ENCODE data around the gene ASB18. TPM values are rescaled to one million over a fixed set of nuclear protein-coding genes. Genes with fewer than 3 reads are reported as not detected.
"Not testable (repeated sequence)": the region's sequence is repeated elsewhere in the genome, so short reads cannot be mapped to it uniquely, and the experiment has no call there.

ASB18 gene
- total and polyA plus RNA-seq, 8 donors = 0.05 to 0.07 (median 0.06) TPM; not detected in 5

DNA sequence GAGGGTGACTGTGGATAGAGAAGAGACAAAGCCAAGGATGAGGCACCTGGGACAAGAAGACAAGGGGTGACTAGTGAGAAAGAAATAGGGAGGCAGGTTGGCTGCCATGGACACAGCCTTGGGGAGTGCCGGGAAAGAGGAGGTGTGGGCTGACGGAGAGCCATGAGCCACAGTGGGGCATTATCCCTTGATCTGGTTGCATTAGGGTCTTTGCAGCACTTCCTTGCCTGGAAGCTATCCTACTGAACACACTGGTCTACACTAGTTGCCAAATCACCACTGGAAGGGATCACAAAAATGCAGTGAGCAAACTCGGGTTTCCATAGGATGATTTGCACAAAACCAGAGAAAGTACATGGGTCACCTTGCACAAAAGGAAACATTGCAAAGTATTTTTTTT is 27.7 kb upstream of the ASB18 start:
- intact Hi-C loops (cut with DNase I) = no loop called here
- ATAC-seq (no peak), DNase-seq (no peak)
- H3K27ac ChIP-seq = no peak overlapping the region
- no peak overlapping the region for H3K4me3 ChIP-seq
- H3K27me3 ChIP-seq = peaks cover 0 to 19% of the 10 kb centered on the region in 2 donors
- TF ChIP-seq, protein P1, sequence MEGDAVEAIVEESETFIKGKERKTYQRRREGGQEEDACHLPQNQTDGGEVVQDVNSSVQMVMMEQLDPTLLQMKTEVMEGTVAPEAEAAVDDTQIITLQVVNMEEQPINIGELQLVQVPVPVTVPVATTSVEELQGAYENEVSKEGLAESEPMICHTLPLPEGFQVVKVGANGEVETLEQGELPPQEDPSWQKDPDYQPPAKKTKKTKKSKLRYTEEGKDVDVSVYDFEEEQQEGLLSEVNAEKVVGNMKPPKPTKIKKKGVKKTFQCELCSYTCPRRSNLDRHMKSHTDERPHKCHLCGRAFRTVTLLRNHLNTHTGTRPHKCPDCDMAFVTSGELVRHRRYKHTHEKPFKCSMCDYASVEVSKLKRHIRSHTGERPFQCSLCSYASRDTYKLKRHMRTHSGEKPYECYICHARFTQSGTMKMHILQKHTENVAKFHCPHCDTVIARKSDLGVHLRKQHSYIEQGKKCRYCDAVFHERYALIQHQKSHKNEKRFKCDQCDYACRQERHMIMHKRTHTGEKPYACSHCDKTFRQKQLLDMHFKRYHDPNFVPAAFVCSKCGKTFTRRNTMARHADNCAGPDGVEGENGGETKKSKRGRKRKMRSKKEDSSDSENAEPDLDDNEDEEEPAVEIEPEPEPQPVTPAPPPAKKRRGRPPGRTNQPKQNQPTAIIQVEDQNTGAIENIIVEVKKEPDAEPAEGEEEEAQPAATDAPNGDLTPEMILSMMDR (IDR thresholded peaks at IDR 0.05) = no peak
- no peaks in the 10 kb centered on the region for H3K9me3 ChIP-seq
- H3K36me3 ChIP-seq = no peaks in the 10 kb centered on the region
- no peaks in the 10 kb centered on the region for H3K4me1 ChIP-seq

- H3K27ac ChIP-seq = no peak overlapping the region
- no peaks in the 10 kb centered on the region for H3K36me3 ChIP-seq
- TF ChIP-seq, protein P1 (IDR thresholded peaks at IDR 0.05) = no peak
- peaks cover 0 to 20% of the 10 kb centered on the region in 2 donors for H3K27me3 ChIP-seq
- H3K9me3 ChIP-seq = no peaks in the 10 kb centered on the region
- H3K4me1 ChIP-seq = no peaks in the 10 kb centered on the region
- intact Hi-C loops (cut with DNase I) = no loop called here
- ATAC-seq (no peak), DNase-seq (no peak)
- H3K4me3 ChIP-seq = no peak overlapping the region
Observed at GRCh38 chr2:236291476-236291875, 27.3 kb upstream of the ASB18 start.

GRCh38 chr2:236290742-236291425 is 26.7 kb upstream of the ASB18 start:
- Histone ChIP-seq H3K27ac (no peak overlapping the region), H3K4me3 (no peak overlapping the region), H3K27me3 (peaks cover 0 to 20% of the 10 kb centered on the region in 2 donors), H3K36me3 (no peaks in the 10 kb centered on the region), H3K9me3 (no peaks in the 10 kb centered on the region), H3K4me1 (no peaks in the 10 kb centered on the region)
- no peak for ATAC-seq
- DNase-seq = no peak
- intact Hi-C loops (cut with DNase I) = no loop called here
- TF ChIP-seq, protein P1 (IDR thresholded peaks at IDR 0.05) = no peak

DNA sequence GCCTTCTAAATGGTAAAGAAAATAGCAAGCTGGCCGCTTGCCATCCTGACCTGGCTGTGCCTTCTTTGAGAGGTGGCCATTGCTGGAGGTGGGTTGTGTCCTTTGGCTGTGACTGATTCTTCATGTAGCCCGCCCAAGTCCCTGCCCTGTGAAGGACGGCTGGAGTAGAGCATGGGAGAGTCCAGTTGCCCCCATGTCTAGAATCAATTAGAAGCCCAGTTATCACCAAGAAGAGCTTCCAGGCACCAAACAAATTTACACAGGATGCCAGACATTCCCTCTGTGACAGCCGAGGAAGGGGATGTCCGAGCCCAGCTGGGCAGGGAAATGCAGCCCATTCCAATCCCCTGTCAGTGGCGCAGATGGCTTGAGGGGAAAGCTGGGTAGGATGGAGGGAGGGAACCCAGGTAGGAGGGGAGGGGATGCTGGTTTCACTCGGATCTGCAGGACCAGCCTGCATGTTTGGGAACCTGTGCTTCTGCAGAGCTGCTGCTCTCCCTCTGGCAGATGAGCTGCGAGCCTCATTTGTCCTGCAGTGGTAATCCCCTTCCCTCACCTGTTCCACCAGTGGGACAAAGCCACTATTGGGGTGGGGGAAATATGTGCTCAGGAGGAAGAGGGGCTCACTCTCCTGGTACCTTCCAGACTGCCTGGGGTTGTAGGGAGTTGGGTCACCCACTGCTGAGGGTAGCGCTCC is 25.7 kb upstream of the ASB18 start:
- DNase-seq (no peak), ATAC-seq (no peak)
- H3K27me3 ChIP-seq = peaks cover 0 to 20% of the 10 kb centered on the region in 2 donors
- no peaks in the 10 kb centered on the region for H3K4me1 ChIP-seq
- intact Hi-C loops (cut with DNase I) = no loop called here
- no peaks in the 10 kb centered on the region for H3K9me3 ChIP-seq
- no peak overlapping the region for H3K27ac ChIP-seq
- TF ChIP-seq, protein P1 (IDR thresholded peaks at IDR 0.05) = no peak
- H3K36me3 ChIP-seq = no peaks in the 10 kb centered on the region
- no peak overlapping the region for H3K4me3 ChIP-seq

DNA sequence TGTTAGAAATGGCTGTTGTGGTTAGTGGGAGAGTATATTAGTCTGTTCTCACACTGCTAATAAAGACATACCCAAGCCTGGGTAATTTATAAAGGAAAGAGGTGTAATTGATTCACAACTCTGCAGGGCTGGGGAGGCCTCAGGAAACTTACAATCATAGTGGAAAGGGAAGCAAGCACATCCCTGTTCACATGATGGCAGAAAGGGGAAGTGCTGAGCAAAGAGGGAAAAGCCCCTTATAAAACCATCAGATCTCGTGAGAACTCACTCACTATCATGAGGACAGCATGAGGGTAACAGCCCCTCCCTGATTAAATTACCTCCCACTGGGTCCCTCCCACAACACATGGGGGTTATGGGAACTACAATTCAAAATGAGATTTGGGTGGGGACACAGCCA is 24.2 kb upstream of the ASB18 start:
- intact Hi-C loops (cut with DNase I); H3K27ac ChIP-seq; H3K36me3 ChIP-seq; DNase-seq; H3K4me1 ChIP-seq; ATAC-seq; H3K9me3 ChIP-seq; H3K4me3 ChIP-seq: not testable (repeated sequence)
- peaks cover 0 to 20% of the 10 kb centered on the region in 2 donors for H3K27me3 ChIP-seq
